B cell (primary cell): ENCODE data around the gene NLRP10. TPM values are rescaled to one million over a fixed set of nuclear protein-coding genes. Genes with fewer than 3 reads are reported as not detected.

Experiments
- ATAC-seq: fragments of 200-7000 bp; cut with Tn5 transposase; one replicate; pipeline ENCODE4 v1.10.0; 2021; ENCODE audit warnings: low read depth, mild to moderate bottlenecking, moderate number of reproducible peaks, moderate library complexity
- CTCF ChIA-PET: fragments of 350-600 bp; sonication (Branson Sonifier 250); formaldehyde crosslinking; loops from one replicate; lab custom pipeline; 2021; ENCODE audit warnings: antibody characterized with exemption, inconsistent platforms; lab: Charles Lee
- POLR2A ChIA-PET: fragments of 350-600 bp; sonication (Branson Sonifier 250); formaldehyde crosslinking; loops from one replicate; lab custom pipeline; 2021; ENCODE audit warnings: antibody characterized with exemption; lab: Charles Lee
- DNase-seq: peaks from one replicate; pipeline ENCODE4 v3.0.0; 2013
- H2AFZ ChIP-seq: 2 replicates; pipeline ENCODE4 v1.6.1; 2012; ENCODE audit warnings: mild to moderate bottlenecking, low read depth, low read length; ENCODE audit not compliant: insufficient read depth, poor library complexity, severe bottlenecking
- H3K27ac ChIP-seq, 2 donors: 1 replicate in 1 of 2; 2 replicates in 1 of 2; pipeline ENCODE4 v1.5.1; 2012 to 2013; ENCODE audit warnings: low read length in 2 of 2, mild to moderate bottlenecking in 2 of 2, moderate library complexity in 1 of 2
- H3K27me3 ChIP-seq, 4 experiments: fragments of 200-600 bp in 1 of 4; sonication (generic) in 1 of 4; replicated peaks in 1 of 4; 1 replicate in 2 of 4; 2 replicates in 2 of 4; pipeline versions ENCODE4 v1.6.1 to v1.7.0; 2013 to 2016; ENCODE audit warnings: low read length in 3 of 4, mild to moderate bottlenecking in 2 of 4, mixed read lengths in 1 of 4, moderate library complexity in 1 of 4; ENCODE audit not compliant: insufficient read depth in 4 of 4, control insufficient read depth in 3 of 4; ENCODE audit errors: control extremely low read depth in 1 of 4
- H3K36me3 ChIP-seq, 2 experiments: replicated peaks in 1 of 2; 1 replicate in 1 of 2; 2 replicates in 1 of 2; pipeline versions ENCODE4 v1.6.1 to v1.7.1; 2013; ENCODE audit warnings: low read length in 1 of 2; ENCODE audit not compliant: insufficient read depth in 2 of 2, control insufficient read depth in 1 of 2; ENCODE audit errors: control extremely low read depth in 1 of 2, extremely low read depth in 1 of 2
- H3K4me1 ChIP-seq, 2 donors: fragments of 200-600 bp in 1 of 2; sonication (generic) in 1 of 2; 1 replicate in 1 of 2; 2 replicates in 1 of 2; pipeline versions ENCODE4 v1.5.1 to v1.6.1; 2013 to 2017; ENCODE audit warnings: low read length in 2 of 2; ENCODE audit not compliant: control insufficient read depth in 2 of 2, insufficient read depth in 2 of 2
- H3K4me2 ChIP-seq: replicated peaks from 2 replicates; pipeline ENCODE3; 2012; ENCODE audit warnings: mild to moderate bottlenecking, low read depth, low read length; ENCODE audit not compliant: poor library complexity, severe bottlenecking
- H3K4me3 ChIP-seq, 5 experiments: fragments of 200-600 bp in 1 of 5; sonication (generic) in 1 of 5; 1 replicate in 3 of 5; 2 replicates in 2 of 5; pipeline versions ENCODE4 v1.5.1 to v1.7.0; 2011 to 2016; ENCODE audit warnings: low read length in 4 of 5, mild to moderate bottlenecking in 4 of 5, low read depth in 2 of 5, control low read depth in 1 of 5, moderate library complexity in 1 of 5; ENCODE audit not compliant: insufficient read depth in 1 of 5; ENCODE audit errors: control extremely low read depth in 1 of 5, extremely low read depth in 1 of 5
- H3K79me2 ChIP-seq: fragments of 200-600 bp; sonication (generic); one replicate; pipeline ENCODE4 v1.6.0; 2016; ENCODE audit warnings: low read length; ENCODE audit not compliant: control insufficient read depth, insufficient read depth
- H3K9ac ChIP-seq: fragments of 200-600 bp; sonication (generic); 2 replicates; pipeline ENCODE4 v1.6.1; 2017; ENCODE audit warnings: mild to moderate bottlenecking, low read length, moderate library complexity
- H3K9me3 ChIP-seq, 3 donors: one replicate each; pipeline versions ENCODE4 v1.6.1 to v1.7.1; 2013; ENCODE audit warnings: low read length in 2 of 3; ENCODE audit not compliant: control insufficient read depth in 2 of 3, insufficient read depth in 1 of 3; ENCODE audit errors: control extremely low read depth in 1 of 3
- H4K20me1 ChIP-seq: 2 replicates; pipeline ENCODE4 v1.6.0; 2012; ENCODE audit warnings: mild to moderate bottlenecking, low read length; ENCODE audit not compliant: insufficient read depth, control insufficient read depth, poor library complexity, severe bottlenecking
- H3K27ac Mint-ChIP-seq: one replicate; pipeline ENCODE4 v1.8.0; 2021; ENCODE audit warnings: mixed read lengths
- H3K27me3 Mint-ChIP-seq: one replicate; pipeline ENCODE4 v1.8.0; 2021; ENCODE audit warnings: mixed read lengths
- H3K4me1 Mint-ChIP-seq: one replicate; pipeline ENCODE4 v1.8.0; 2021; ENCODE audit warnings: mixed read lengths
- H3K4me3 Mint-ChIP-seq: one replicate; pipeline ENCODE4 v1.8.0; 2021; ENCODE audit warnings: mixed read lengths
- H3K9me3 Mint-ChIP-seq: one replicate; pipeline ENCODE4 v1.8.0; 2022; ENCODE audit warnings: mixed read lengths; ENCODE audit not compliant: insufficient read depth
- EZH2 ChIP-seq: IDR thresholded peaks from 2 replicates; pipeline ENCODE4 v1.6.1; 2012; ENCODE audit warnings: borderline replicate concordance, low read depth, mild to moderate bottlenecking, moderate library complexity, low read length; ENCODE audit not compliant: insufficient read depth, poor library complexity, severe bottlenecking
- WGBS: methylation state at CpG from one replicate; pipeline ENCODE4 v1.1.5; 2013; ENCODE audit warnings: missing lambda C conversion rate; ENCODE audit not compliant: insufficient coverage; 5-methylcytosine and 5-hydroxymethylcytosine counted together
- intact Hi-C: fragments of 100-400 bp; cut with micrococcal nuclease; formaldehyde crosslinking; loops from one replicate; pipeline ENCODE4 v1.10.0; 2022
- polyA plus RNA-seq: library from polyadenylated mRNA; depleted of rRNA; stranded (reverse); fragments of >200 nt; gene quantifications from 2 replicates; pipeline ENCODE4 v1.2.3, GENCODE V29; 2012
- total RNA-seq, 2 donors: library from RNA; stranded (reverse); fragments of 120-200 nt in 1 of 2; gene quantifications; 1 replicate in 1 of 2; 2 replicates in 1 of 2; pipeline versions ENCODE4 v1.2.3 to v1.2.4, GENCODE V29; 2013 to 2022
- TF ChIP-seq, protein P1 (sequence below): fragments of 200-600 bp; IDR thresholded peaks from one replicate; pipeline ENCODE4 v1.8.0; 2022; ENCODE audit warnings: antibody characterized with exemption, mild to moderate bottlenecking

NLRP10 gene
- total and polyA plus RNA-seq, 2 donors (not counting 1 experiment from before 2014, with no cell fraction given): not detected

DNA sequence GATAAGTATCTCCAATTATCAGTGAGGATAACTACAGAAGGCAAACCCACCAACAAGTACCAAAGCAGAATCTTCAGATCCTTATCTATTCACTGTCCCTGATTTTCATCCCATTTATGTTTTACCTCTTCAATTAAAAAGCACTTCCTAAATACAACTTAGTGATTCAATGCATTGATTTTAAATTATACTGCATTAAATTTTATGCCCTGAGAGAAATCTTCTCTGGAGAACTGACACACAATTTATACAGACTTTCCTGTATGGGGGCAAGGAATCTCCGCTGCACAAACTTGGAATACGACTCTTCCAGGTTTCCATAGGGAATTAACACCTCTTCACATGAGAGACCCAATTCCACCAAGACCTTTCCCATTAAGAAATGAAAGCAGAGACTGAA, 23.6 kb downstream of the NLRP10 start, which contains the start of gene OR10A3:
Gene OR10A3 (minus strand): TSS at position 101 of the 400 bp plus-strand sequence. CDS start 2,188 bp downstream, outside the sequence.
- Histone ChIP-seq H3K27ac (no peak within 1 kb of the TSS), H3K79me2 (no peaks in the 10 kb centered on the region), H3K36me3 (no peaks in the 10 kb centered on the region), H3K27me3 (peaks cover 0 to 3% (median 0%) of the 10 kb centered on the region in 4 experiments), H4K20me1 (no peaks in the 10 kb centered on the region), H2AFZ (no peak within 1 kb of the TSS), H3K9me3 (peaks cover 1 to 32% (median 18%) of the 10 kb centered on the region in 3 donors), H3K4me2 (no peak within 1 kb of the TSS), H3K9ac (no peak within 1 kb of the TSS), H3K4me3 (no peak within 1 kb of the TSS), H3K4me1 (no peaks in the 10 kb centered on the region)
- Mint-ChIP-seq H3K4me3 (no peak within 1 kb of the TSS), H3K9me3 (peaks cover 16% of the 10 kb centered on the region), H3K4me1 (no peaks in the 10 kb centered on the region), H3K27me3 (peaks cover 20% of the 10 kb centered on the region), H3K27ac (no peak within 1 kb of the TSS)
- ChIA-PET POLR2A (no interaction called here), CTCF (no interaction called here)
- WGBS: no CpG with 5 or more reads among the region's 2 CpGs
- DNase-seq (no peak), ATAC-seq (no peak)
- TF ChIP-seq, protein P1, sequence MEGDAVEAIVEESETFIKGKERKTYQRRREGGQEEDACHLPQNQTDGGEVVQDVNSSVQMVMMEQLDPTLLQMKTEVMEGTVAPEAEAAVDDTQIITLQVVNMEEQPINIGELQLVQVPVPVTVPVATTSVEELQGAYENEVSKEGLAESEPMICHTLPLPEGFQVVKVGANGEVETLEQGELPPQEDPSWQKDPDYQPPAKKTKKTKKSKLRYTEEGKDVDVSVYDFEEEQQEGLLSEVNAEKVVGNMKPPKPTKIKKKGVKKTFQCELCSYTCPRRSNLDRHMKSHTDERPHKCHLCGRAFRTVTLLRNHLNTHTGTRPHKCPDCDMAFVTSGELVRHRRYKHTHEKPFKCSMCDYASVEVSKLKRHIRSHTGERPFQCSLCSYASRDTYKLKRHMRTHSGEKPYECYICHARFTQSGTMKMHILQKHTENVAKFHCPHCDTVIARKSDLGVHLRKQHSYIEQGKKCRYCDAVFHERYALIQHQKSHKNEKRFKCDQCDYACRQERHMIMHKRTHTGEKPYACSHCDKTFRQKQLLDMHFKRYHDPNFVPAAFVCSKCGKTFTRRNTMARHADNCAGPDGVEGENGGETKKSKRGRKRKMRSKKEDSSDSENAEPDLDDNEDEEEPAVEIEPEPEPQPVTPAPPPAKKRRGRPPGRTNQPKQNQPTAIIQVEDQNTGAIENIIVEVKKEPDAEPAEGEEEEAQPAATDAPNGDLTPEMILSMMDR: no peak
- no peak for TF ChIP-seq EZH2
- intact Hi-C loops: no loop called here

DNA sequence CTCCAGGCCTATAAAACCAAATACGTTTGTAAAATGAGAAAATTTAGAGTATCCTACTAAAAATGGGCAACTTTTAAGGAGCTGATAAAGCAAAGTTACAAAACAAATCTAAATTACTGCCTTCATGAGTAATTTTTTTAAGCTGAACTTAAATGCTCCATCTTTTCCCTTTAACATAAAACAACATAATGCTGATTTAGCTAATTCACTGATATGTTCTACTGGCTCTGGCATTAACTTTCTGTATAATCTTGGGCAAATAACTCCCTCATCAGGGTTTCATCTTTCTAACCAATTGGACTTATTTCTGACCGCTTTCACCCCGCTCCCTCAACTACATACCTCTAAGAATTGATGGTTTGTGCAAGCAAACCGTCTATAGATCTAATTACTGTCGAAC, 24.1 kb downstream of the NLRP10 start:
- DNase-seq (no peak), ATAC-seq (no peak)
- no peak overlapping the region for H3K4me3 ChIP-seq
- peaks cover 0 to 3% (median 0%) of the 10 kb centered on the region in 4 experiments for H3K27me3 ChIP-seq
- no peak overlapping the region for H3K27ac ChIP-seq
- Mint-ChIP-seq H3K27ac (no peak overlapping the region), H3K9me3 (peaks cover 16% of the 10 kb centered on the region), H3K4me3 (no peak overlapping the region), H3K27me3 (peaks cover 24% of the 10 kb centered on the region), H3K4me1 (no peaks in the 10 kb centered on the region)
- H2AFZ ChIP-seq: no peak overlapping the region
- H3K4me2 ChIP-seq: no peak overlapping the region
- no peaks in the 10 kb centered on the region for H4K20me1 ChIP-seq
- H3K9ac ChIP-seq: no peak overlapping the region
- WGBS: no CpG with 5 or more reads among the region's 5 CpGs
- intact Hi-C loops: no loop called here
- H3K9me3 ChIP-seq: peaks cover 1 to 32% (median 16%) of the 10 kb centered on the region in 3 donors
- CTCF ChIA-PET: no interaction called here
- H3K36me3 ChIP-seq: no peaks in the 10 kb centered on the region
- TF ChIP-seq, protein P1: no peak
- no peak for TF ChIP-seq EZH2
- POLR2A ChIA-PET: no interaction called here
- no peaks in the 10 kb centered on the region for H3K79me2 ChIP-seq
- no peaks in the 10 kb centered on the region for H3K4me1 ChIP-seq
